SHP77 treated with DMSO at 0.1 percent for 48 hours (cell line): ENCODE data around the gene DUSP2.
"Not testable (repeated sequence)": the region's sequence is repeated elsewhere in the genome, so short reads cannot be mapped to it uniquely, and the experiment has no call there.

Source experiments
- DNase-seq: peaks from one replicate; lab custom pipeline; 2025; lab: John Stamatoyannopoulos, UW

DUSP2 gene

DNA sequence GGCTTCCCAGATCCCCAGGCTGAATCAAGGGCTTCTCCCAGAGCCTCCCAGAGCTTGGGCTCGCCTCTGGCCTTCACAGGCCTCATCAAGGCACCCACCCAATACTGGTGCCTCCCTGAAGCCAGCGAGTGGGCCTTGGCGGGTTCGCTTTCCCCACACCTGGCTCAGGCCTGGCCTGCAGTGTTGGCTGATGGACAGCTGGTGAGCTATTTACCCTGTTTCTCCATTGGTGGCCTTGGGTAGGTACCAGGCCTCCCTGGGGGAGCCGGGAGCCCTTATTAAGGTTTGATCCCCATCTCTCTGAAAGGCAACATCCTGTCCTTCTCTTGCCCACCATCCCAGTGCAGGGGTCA lies 18.2 kb upstream of the DUSP2 start:
- DNase-seq = no peak

DNA sequence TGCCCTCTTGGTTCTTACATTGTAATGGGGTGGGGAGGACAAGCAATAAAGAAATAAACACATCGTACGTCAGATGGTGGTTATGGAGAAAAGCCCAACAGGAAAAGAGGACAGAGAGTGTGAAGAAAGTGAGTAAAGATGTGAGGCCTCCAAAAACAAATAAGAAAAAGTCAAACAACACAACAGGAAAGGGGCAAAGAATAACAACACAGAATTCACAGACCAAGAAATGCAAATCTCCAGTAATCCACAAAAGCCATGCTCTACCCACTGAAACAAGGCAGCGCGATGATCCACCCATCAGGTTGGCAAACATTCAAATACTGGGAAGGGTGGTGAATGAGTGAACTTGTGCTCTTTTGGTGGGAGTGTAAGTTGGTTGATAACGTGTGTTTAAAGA lies 16.7 kb upstream of the DUSP2 start:
- no peak for DNase-seq

DNA sequence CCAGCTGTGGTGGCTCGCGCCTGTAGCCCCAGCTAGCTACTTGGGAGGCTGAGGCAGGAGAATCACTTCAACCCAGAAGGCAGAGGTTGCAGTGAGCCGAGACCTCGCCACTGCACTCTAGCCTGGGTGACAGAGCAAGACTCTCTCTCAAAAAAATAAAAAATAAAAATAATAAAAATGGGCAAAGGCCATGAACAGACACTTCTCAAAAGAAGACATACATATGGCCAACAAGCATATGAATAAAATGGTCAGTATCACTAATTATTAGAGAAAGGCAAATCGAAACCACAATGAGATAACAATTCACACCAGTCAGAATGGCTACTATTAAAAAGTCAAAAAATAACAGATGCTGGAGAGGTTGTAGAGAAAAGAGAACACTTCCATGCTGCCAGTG lies 15.1 kb upstream of the DUSP2 start:
- not testable (repeated sequence) for DNase-seq

DNA sequence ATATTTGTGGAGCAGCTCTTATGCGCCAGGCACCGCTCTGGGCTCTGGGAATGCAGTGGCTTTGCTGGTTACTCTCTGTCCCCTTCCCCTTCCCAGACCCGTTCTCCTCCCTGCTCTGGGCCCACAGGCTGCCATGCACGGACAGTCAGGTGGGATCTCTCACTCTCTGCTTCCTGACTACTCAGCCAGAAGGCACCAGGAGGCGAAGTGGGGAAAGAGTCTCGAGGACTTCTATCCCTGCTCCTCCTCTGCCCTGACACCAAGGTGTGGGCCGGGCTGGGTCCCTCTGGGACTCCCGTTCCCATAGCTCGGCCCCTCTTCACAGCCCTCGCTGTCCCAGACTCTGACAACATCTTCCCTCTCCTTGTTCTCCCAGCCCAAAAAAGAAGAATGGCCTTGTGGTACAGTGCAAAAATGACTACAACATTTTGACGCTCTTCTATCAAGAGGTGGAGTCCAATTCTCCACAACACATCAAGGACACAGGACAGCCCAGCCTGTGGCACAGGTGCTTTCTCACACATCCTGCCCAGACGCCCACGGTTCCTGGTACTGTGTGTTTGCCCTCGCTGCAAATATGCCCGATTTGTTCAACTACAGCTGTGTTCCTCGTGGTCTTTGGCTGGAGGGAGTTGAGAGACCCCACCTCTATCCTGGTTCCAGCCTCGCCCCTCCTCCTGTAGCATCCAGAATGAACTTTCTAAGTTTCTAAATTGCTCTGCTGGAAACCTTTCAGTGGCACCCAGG lies 14.0 kb upstream of the DUSP2 start:
- DNase-seq = no peak

DNA sequence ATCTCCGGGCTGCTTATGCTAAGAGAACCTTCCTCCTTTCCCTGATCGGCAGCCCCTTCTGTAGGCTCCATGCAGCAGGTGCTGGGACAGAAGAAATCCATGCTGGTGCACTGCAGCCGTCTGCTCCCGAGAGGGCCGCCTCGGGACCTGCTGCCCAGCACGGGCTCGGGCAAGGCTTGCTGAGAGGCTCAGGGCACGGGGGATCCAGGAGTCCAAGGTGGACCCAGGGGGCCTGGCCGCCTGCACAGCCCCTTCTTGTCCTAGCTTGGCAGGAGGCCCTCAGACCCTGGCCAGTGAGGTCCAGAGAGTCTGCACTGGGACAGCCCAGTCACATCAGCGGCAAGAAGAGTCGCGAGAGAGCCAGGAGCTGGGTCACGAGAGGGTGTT lies 13.3 kb upstream of the DUSP2 start:
- no peak for DNase-seq

DNA sequence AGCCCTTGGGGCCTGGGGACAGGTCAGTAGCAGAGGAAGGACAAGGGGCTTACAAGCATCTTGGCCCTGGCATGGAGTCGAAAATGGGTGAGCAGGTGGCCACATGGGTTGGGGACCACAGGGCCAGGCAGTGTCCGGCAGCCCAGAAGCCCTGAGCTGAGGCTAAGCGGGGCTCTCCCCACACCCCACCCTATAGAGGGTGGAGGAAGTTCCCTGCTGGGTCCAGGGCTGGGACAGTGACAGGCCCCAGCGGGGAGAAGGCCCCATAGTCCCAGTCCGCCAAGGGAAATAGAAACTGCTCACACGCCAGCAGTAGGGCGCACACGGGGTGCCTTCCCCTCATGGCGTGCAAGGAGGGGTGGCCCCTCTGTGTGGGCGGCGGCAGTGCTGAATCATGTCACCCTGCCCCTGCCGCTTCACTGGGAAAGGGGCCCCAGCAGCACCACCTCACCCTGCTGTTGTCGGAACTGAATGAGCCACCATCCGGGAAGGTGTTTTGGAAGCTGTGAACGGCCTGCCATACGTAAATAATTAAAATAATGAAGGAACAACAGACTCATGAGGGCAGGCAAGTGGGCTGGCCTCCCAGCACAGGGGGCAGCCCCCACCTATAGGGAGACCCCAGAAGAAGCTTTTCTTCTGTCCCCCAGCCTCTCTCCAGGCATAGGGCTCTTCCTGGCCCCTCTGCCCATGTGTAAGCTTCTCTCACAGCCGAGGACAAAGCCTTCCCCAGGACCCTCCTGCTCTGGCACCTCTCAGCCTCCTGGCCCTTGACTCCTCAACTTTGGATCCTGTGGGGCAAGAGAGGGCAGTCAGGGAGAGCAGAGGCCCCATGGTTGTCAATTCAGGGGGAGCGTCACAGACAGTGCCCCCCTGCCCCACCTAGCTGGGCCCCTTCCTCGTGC lies 12.7 kb upstream of the DUSP2 start:
- no peak for DNase-seq

DNA sequence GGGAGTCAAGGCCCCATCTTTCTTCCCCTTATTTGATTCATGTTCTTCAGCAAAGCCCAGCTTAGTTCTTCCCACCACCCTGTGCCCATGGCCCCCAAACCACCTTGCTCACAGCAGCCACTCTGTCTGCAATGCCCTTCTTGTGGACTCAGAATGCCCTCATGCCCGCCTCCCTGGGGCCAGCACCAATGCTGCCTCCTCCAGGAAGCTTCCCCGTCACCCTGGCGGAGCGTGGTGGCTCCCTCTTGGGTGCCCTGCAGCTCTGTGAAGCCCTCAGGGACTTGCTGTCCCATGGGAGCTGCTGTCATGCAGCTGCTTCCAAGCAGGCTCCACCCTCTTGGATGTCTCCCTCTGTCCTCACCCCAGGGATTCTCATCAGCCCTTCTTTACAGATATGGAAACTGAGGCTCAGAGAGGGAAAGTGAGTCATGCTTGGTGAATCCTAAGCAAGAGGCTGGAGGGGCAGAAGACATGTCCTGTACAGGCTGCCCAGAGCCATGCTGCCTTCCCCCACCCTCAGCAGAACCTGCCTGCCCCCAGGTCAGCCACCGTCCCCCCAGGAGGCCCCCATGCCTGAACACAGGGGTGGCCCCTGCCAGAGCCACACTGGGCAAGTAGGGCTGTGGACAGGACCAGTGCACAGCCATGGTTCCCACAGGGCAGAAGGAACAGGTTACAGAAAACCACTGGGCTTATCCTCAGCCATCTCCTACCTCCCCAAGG lies 11.8 kb upstream of the DUSP2 start:
- DNase-seq = no peak

DNA sequence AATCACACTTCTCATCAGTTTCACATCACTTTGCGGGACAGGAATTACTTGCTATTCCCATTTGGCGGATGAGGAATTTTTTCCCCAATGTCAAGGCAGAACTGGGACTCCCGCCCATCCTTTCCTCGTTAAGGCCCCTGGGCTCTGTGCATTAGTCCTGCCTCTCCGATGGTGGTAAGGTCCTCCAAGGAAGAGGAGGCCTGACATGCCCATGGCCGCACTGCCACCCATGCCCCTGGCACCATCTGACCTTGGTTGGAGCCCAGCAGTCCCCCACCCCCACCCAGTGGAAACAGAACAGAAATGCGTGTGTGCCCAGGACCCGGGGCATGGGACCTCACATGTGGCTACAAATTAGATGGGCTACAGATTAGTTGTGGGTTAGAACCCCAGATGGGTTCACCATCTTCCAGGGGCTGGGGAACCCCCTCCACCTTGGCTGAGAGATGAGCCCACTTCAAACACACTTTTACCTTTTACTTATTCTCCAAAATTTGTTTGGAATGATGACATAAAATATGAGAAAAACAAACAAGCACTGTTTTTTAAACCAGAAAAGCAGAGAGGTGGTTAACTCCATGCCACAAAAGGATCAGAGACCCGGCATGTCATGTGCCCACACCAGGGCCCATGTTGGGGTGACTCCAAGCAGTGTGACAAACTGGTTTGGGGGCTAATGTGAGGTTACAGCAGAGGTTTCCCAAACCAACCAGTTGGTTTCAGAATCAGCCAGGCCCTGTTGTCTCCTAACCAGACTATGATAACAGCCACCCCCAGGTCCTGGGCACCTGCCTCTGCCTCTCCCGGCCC lies 11.0 kb upstream of the DUSP2 start:
- no peak for DNase-seq

DNA sequence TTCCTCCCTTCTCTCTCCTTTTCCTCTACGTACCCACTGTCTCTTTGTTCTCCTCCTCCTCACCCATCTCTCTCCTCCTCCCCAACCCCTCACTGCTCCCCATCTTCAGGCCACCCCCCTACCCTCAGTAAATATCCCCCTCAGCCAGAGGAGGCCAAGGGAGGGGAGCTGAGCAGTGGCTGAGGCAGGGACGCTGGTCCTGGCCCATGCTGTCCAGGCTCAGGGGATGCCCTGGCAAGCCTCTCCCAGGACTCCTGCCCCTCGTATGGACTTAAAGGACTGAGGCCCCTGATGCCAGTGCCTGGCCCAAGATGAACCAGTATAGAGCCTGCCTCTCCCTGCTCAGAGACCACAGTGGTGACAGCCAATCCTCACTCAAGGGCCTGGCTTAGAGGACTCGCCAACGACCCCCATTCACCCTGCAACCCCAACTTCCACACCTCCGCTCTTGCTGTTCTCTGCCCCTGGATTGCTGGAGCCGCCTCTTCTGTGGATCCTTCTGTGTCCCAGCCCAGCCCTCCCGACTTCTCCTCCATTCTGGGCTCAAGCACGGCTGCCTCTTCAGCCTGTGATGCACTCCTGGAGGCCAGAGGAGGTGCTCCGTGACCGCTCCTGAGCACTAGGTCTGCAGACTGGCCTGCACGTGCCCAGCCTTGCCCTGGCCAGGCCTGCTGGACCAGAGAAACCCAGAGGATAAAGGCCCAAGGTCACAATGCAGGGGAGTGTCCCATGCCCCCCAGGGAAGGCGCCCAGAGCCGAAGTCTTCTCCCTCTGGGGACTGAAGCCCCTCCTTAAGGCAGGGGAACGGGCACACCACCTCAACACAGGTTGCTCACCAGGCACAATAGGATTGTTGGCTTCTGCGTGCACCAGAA lies 9.5 kb upstream of the DUSP2 start:
- DNase-seq = no peak

DNA sequence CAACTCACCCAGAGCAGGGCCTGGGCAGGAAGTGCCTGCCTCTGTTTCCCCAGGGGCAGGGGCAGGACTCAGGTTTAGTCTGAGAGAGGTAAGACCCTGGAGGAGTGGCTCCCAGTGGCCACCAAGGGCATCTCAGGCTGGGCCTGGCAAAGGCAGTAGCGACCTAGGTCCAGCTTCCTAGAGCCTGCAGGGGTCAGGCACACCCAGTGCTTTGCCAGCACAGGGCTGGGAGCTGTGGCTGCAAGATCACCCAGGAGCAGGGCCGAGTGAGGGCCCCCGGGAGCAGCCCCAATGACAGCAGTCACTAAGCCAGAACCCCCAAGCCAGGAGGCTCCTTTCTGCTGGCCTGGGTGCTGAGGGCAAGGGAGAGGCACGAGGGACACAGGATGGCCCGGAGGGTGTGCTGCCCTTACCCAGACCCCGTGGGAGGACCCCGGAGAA lies 8.8 kb upstream of the DUSP2 start:
- DNase-seq = no peak

DNA sequence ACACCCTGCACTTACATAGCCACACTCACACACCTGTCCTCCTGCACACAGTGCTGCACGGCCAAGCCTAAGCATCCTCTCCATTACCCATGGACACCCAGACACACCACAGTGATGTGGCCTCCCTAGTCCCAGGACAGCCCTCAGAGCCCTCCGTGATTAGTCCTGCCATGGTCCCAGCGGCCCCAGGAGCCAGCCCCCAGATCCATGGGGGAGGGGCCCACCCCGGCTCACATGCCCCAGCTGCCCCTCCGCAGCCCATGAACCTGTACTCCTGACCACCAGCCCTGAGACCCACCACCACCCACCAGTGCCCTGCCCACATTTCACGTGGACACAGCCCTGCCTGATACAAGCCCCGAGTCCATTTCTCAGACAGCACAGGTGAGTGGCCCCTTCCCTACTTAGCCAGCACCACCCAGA lies 8.1 kb upstream of the DUSP2 start:
- no peak for DNase-seq

DNA sequence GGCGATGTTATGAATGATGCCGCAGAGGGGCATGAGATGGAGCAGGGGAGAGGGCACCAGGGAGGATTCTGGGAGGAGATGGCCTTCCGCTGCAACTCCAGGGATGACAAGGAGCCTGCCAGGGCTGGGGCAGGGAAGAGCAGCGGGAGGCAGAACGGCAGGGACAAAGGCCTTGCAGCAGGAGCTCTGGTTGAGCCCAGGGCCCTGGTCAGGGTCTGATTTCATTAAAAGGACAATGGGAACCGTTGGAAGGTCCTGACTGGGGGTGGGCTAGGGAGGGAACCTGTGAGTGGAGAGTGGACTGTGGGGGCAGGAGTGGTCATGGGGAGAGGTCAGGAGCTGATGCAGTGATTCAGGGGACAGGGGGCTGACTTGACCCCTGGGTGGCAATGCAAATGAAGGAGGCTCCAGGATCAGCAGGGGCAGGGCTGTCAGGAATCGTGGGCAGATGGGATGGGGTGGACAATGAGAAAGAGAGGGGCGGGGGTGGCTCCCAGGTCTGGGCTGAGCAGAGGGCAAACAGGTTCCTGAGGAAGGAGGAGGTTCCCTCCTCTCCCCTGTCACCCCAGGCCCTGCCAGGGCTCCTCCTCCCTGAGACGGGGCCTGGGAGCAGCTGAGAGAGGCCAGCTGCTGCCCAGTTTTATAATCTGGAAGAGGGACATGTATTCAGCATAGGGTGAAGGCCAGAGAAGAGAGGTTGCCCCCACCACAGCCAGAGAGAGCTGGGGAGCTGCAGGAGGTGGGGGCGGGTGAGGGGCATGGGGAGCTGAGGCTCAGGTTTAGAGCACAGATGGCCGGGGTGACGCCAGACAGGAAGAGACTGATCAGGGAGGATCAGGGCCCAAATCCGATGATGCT lies 7.3 kb upstream of the DUSP2 start:
- no peak for DNase-seq

DNA sequence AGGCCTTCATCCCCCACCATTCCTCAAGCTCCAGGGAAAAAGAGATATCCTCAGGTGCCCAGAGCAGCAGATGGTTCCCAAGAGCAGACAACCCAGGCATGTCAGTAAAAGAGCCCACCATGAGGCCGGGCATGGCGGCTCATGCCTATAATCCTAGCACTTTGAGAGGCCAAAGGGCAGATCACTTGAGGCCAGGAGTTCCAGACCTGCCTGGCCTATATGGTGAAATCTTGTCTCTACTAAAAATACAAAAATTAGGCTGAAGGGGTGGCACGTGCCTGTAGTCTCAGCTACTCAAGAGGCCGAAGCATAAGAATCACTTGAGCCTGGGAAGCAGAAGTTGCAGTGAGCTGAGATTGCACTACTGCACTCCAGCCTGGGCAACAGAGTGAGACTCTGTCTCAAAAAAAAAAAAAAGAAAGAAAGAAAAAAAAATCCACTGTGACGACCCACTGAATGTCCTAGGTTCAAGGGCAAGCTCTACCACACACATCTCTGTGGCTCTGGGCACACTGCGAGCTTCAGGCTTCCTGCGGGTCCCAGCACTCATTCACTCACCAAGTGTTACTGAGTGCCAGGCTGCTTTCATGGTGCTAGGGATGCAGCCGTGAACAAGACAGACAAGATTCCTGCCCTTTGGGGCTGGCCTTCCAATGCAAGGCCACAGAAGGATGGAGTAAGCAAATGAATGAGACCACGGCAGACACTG lies 6.5 kb upstream of the DUSP2 start:
- no peak for DNase-seq

DNA sequence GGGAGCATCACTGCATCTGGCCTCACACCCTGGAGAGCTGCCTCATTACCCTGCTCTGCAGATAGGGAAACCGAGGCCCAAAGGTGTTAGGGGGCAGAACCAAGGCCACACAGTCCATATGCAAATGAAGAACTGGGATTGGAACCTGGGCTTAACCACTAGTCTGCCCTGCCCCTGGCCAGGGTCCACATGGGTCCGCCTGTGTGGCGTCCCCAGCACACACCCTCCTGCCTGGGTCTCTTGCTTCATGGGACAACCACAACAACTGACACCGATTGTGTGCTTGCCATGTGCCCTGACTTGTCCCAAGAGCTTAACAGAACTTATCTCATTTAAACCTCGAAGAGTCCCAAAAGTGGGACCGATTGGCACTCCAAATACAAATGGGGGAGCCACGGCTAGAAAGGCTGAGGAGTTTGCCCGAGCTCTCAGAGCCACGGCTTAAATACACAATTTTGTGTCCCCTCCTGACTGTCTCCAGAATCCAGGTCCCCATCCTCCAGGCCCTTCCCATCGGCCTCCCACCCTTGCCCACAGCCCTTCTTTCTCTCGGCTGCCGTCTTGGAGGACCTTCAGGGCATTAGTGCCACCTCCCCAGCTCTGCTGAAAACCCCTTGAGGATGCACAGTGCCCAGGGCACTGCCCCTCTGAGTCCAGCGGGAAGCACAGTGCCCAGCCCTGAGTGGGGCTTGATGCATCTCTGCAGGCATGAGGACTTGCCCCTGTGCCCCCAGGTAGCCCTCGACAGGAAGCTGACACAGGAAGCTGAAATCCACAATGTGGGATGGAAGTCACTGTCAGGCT lies 5.8 kb upstream of the DUSP2 start:
- DNase-seq = no peak

DNA sequence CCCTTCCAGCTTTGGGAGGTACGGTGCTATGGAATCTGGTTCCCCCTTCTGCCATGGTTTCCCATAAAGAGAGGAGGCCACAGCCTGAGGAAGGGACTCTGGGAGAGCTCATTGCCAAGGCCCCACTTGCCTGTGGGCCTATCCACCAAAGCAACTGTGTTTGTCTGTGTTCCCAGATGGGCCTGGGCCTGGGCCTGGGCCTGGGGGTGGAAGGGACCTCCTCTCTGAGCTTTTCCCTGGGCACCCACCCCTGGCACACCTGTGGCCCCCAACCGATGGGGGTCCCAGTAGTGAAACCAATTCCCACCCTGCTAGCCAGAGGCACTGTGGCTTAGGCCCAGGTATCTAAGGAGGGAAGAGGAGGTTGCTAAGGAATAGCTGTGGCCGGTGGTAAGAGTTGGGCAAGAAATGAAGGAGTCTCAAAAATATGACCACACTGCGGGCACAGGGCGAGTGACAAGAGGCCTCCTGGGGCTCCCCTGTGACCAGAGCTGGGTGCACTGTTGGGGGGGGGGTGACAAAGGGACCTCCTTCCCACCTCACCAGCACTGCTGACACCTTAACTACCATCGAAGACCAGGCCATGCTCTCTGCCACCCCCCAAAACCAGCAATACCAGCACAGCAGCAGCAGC lies 4.9 kb upstream of the DUSP2 start:
- DNase-seq = no peak

DNA sequence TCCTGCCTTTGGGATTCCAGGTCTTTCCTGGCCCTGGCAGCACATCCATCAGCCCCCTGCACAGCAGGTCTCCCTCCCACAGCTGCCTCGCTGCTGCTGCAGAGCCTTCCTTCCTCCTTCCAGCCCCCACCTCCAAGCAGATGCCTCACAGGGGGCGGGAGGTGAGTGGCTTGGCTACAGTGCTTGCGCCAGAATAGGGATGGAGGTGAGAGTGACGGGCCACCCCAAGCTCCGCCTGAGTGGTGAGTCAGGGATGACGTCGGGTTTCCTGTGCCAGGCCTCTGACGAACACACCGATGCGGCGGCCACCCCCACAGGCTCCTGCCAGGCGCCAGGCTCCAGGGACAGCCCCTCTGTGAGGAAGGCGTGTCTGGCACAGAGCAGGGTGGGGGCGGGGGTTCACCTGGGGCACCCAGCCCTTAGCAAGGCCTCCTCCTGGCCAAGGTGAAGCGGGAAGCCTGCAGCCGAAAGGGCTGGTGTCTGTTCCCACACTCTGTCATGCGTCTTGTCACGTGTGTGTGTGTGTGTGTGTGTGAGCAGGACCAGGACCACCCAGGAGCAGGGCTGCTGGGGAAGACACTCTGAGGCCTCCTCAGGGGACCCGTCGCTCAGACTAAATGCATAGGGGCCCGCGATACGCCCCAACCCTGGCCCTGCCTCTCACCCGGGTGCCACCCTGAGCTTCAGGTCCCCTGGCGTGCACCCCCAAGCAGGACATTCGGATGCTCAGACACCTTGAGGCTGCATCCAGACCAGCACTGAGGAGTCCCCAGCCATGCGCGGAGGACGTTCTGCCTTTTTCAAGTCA lies 3.4 kb upstream of the DUSP2 start:
- DNase-seq = peak; percentile 69

DNA sequence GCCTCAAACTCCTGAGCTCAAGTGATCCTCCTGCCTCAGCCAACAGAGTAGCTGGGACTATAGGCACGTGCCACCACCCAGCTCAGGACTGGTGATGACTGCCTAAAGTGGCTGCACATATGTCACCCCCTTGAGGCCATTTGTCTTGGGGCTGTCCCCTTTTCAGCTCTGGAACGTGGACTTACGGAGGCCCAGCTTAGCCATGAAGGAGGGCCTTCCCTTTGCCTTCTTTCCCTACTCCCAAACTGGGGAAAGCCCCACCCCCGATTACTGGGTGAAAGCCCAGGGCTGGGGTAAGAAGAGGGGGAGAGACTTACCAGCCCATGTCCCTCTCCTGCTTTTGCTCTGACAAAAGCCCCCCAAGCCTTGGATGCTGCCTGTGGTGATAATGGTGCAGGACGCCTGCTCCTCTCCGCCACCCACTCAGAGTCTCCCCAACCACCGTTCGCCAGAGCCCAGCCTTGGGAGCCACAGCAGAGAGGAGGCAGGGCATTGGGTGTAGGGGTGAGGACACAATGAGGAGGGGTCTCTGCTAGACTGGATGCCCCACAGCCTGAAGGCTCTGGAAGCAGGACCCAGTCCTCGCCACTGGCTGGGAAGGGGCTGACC lies 2.5 kb upstream of the DUSP2 start:
- no peak for DNase-seq
